ENCODE data around the gene CYP3A4.
"Not testable (repeated sequence)": the region's sequence is repeated elsewhere in the genome, so short reads cannot be mapped to it uniquely, and the experiment has no call there.

Gene CYP3A4

GRCh38 chr7:99784007-99784406 lies at the start of gene CYP3A4:
TSS of gene CYP3A4 (minus strand) at chr7:99784184. CDS start at chr7:99784081, 103 bp downstream.
- in situ Hi-C loops (cut with HindIII; ENCODE audit: low sequenced_read_pairs): no loop called here

GRCh38 chr7:99833289-99833877 lies 49.4 kb upstream of the CYP3A4 start:
- in situ Hi-C loops (cut with HindIII; ENCODE audit: low sequenced_read_pairs): no loop called here

GRCh38 chr7:99831595-99831994 lies 47.6 kb upstream of the CYP3A4 start:
- in situ Hi-C loops (cut with HindIII; ENCODE audit: low sequenced_read_pairs): no loop called here

GRCh38 chr7:99829524-99830160 lies 45.7 kb upstream of the CYP3A4 start:
- in situ Hi-C loops (cut with HindIII; ENCODE audit: low sequenced_read_pairs): no loop called here

- in situ Hi-C loops (cut with HindIII; ENCODE audit: low sequenced_read_pairs): no loop called here
These were observed 44.8 kb upstream of the CYP3A4 start for GRCh38 chr7:99828811-99829210.

- in situ Hi-C loops (cut with HindIII; ENCODE audit: low sequenced_read_pairs): no loop called here
These were observed 43.2 kb upstream of the CYP3A4 start for GRCh38 chr7:99827040-99827778.

- in situ Hi-C loops (cut with HindIII; ENCODE audit: low sequenced_read_pairs): no loop called here
These were observed 41.9 kb upstream of the CYP3A4 start for GRCh38 chr7:99825873-99826272.

- in situ Hi-C loops (cut with HindIII; ENCODE audit: low sequenced_read_pairs): no loop called here
These were observed 41.5 kb upstream of the CYP3A4 start for GRCh38 chr7:99825452-99825851.

GRCh38 chr7:99824091-99824490 lies 40.1 kb upstream of the CYP3A4 start:
- in situ Hi-C loops (cut with HindIII; ENCODE audit: low sequenced_read_pairs): no loop called here

GRCh38 chr7:99822731-99823718 lies 39.0 kb upstream of the CYP3A4 start:
- in situ Hi-C loops (cut with HindIII; ENCODE audit: low sequenced_read_pairs): no loop called here

- in situ Hi-C loops (cut with HindIII; ENCODE audit: low sequenced_read_pairs): no loop called here
These were observed 36.5 kb upstream of the CYP3A4 start for GRCh38 chr7:99820408-99821027.

- in situ Hi-C loops (cut with HindIII; ENCODE audit: low sequenced_read_pairs): no loop called here
These were observed 24.8 kb upstream of the CYP3A4 start for GRCh38 chr7:99808766-99809165.

GRCh38 chr7:99806839-99807478 lies 23.0 kb upstream of the CYP3A4 start:
- in situ Hi-C loops (cut with HindIII; ENCODE audit: low sequenced_read_pairs): no loop called here

GRCh38 chr7:99805641-99806040 lies 21.7 kb upstream of the CYP3A4 start:
- in situ Hi-C loops (cut with HindIII; ENCODE audit: low sequenced_read_pairs): no loop called here

- in situ Hi-C loops (cut with HindIII; ENCODE audit: low sequenced_read_pairs): not testable (repeated sequence)
These were observed 19.1 kb upstream of the CYP3A4 start for GRCh38 chr7:99803118-99803517.

GRCh38 chr7:99801407-99801806 lies 17.4 kb upstream of the CYP3A4 start:
- in situ Hi-C loops (cut with HindIII; ENCODE audit: low sequenced_read_pairs): not testable (repeated sequence)

- in situ Hi-C loops (cut with HindIII; ENCODE audit: low sequenced_read_pairs): no loop called here
These were observed 15.0 kb upstream of the CYP3A4 start for GRCh38 chr7:99798972-99799371.

- in situ Hi-C loops (cut with HindIII; ENCODE audit: low sequenced_read_pairs): not testable (repeated sequence)
These were observed 11.9 kb upstream of the CYP3A4 start for GRCh38 chr7:99795864-99796263.

- in situ Hi-C loops (cut with HindIII; ENCODE audit: low sequenced_read_pairs): no loop called here
These were observed 10.9 kb upstream of the CYP3A4 start for GRCh38 chr7:99794585-99795502.

All from DLD1 (cell line).